HG03135 (cell line): ENCODE measurements around the gene CAPN8.

ENCODE experiments used
- ATAC-seq: cut with Tn5 transposase; IDR thresholded peaks from one replicate; pipeline ENCODE4 v1.9.1; 2021; ENCODE audit warnings: mild to moderate bottlenecking, moderate library complexity; ENCODE audit not compliant: unreplicated experiment

The CAPN8 gene

GRCh38 chr1:223620297-223620897 is 45.1 kb downstream of the CAPN8 start:
- no peak for ATAC-seq

- ATAC-seq = no peak
Measured at GRCh38 chr1:223618680-223619079, 46.8 kb downstream of the CAPN8 start.

GRCh38 chr1:223617323-223618070 is 48.0 kb downstream of the CAPN8 start:
- ATAC-seq = no peak

GRCh38 chr1:223616586-223616985 is 48.9 kb downstream of the CAPN8 start:
- no peak for ATAC-seq

- no peak for ATAC-seq
Measured at GRCh38 chr1:223611936-223612335, 53.6 kb downstream of the CAPN8 start.

- ATAC-seq = no peak
Measured at GRCh38 chr1:223609977-223610376, 55.5 kb downstream of the CAPN8 start.

- ATAC-seq = no peak
Measured at GRCh38 chr1:223609066-223609465, 56.4 kb downstream of the CAPN8 start.

GRCh38 chr1:223558512-223558911 is 107.0 kb downstream of the CAPN8 start:
- no peak for ATAC-seq

GRCh38 chr1:223557130-223557475 is 108.4 kb downstream of the CAPN8 start:
- no peak for ATAC-seq

- ATAC-seq = peak; percentile 85
Measured at GRCh38 chr1:223556414-223557129, 108.9 kb downstream of the CAPN8 start.

- ATAC-seq = no peak
Measured at GRCh38 chr1:223553957-223554356, 111.5 kb downstream of the CAPN8 start.

GRCh38 chr1:223551610-223552009 is 113.9 kb downstream of the CAPN8 start:
- no peak for ATAC-seq

GRCh38 chr1:223549740-223550139 is 115.8 kb downstream of the CAPN8 start:
- ATAC-seq = no peak

- no peak for ATAC-seq
Measured at GRCh38 chr1:223547316-223548114, 118.0 kb downstream of the CAPN8 start.

GRCh38 chr1:223545343-223545742 is 120.2 kb downstream of the CAPN8 start:
- ATAC-seq = no peak

- no peak for ATAC-seq
Measured at GRCh38 chr1:223543560-223543959, 121.9 kb downstream of the CAPN8 start.

- no peak for ATAC-seq
Measured at GRCh38 chr1:223542831-223543230, 122.7 kb downstream of the CAPN8 start.

GRCh38 chr1:223540485-223541106 is 124.9 kb downstream of the CAPN8 start:
- ATAC-seq = no peak

- ATAC-seq = no peak
Measured at GRCh38 chr1:223539750-223540149, 125.8 kb downstream of the CAPN8 start.

- no peak for ATAC-seq
Measured at GRCh38 chr1:223538981-223539380, 126.5 kb downstream of the CAPN8 start.

- ATAC-seq = no peak
Measured at GRCh38 chr1:223535319-223535718, 130.2 kb downstream of the CAPN8 start.
